Upper lobe of left lung (tissue), 6 donors: Measurements from ENCODE around the gene ARHGDIA. TPM values are rescaled to one million over a fixed set of nuclear protein-coding genes. Genes with fewer than 3 reads are reported as not detected.
A peak's percentile ranks its signal among the peaks of the same experiment; 100 is the strongest.

ENCODE experiments used
- ATAC-seq, 2 donors: fragments of 200-7000 bp; cut with Tn5 transposase; one replicate each; pipeline ENCODE4 v1.9.1; 2022; ENCODE audit warnings: mild to moderate bottlenecking in 2 of 2, moderate library complexity in 2 of 2; ENCODE audit not compliant: low FRiP score in 2 of 2
- DNase-seq, 2 donors: peaks; one replicate each; pipeline ENCODE4 v3.0.0-alpha.2; 2019 to 2020
- H3K27ac ChIP-seq, 4 donors: fragments of 200-600 bp; sonication (generic); one replicate each; pipeline ENCODE4 v1.5.1; 2016 to 2019
- H3K27me3 ChIP-seq, 4 donors: fragments of 200-600 bp; sonication (generic); one replicate each; pipeline ENCODE4 v1.5.1; 2017 to 2019
- H3K36me3 ChIP-seq, 4 donors: fragments of 200-600 bp; sonication (generic); one replicate each; pipeline ENCODE4 v1.5.1; 2016 to 2019
- H3K4me1 ChIP-seq, 4 donors: fragments of 200-600 bp; sonication (generic); one replicate each; pipeline ENCODE4 v1.5.1; 2018 to 2019
- H3K4me3 ChIP-seq, 4 donors: fragments of 200-600 bp; sonication (generic); one replicate each; pipeline ENCODE4 v1.5.1; 2017 to 2019; ENCODE audit warnings: mild to moderate bottlenecking in 2 of 4, moderate library complexity in 1 of 4
- H3K9me3 ChIP-seq, 4 donors: fragments of 200-600 bp; sonication (generic); one replicate each; pipeline ENCODE4 v1.5.1; 2018 to 2019
- EP300 ChIP-seq, 4 donors: sonication (generic); formaldehyde crosslinking; IDR thresholded peaks; one replicate each; pipeline ENCODE4 v1.5.1; 2017; ENCODE audit warnings: antibody characterized with exemption in 4 of 4, control low read depth in 2 of 4
- POLR2A ChIP-seq, 4 donors: fragments of 450-650 bp; IDR thresholded peaks; one replicate each; pipeline ENCODE4 v1.5.1; 2016 to 2017; ENCODE audit warnings: antibody characterized with exemption in 4 of 4, mild to moderate bottlenecking in 2 of 4
- POLR2AphosphoS5 ChIP-seq, 2 donors: sonication (generic); formaldehyde crosslinking; IDR thresholded peaks; one replicate each; pipeline ENCODE4 v1.5.1; 2017; ENCODE audit warnings: antibody characterized with exemption in 2 of 2
- WGBS, 2 donors: methylation state at CpG; one replicate each; pipeline ENCODE4 v1.1.5; 2017 to 2018; 5-methylcytosine and 5-hydroxymethylcytosine counted together
- total RNA-seq, 6 donors: library from RNA; depleted of rRNA in 4 of 6; stranded (reverse); fragments of >200 nt in 4 of 6; gene quantifications; one replicate each; pipeline versions ENCODE4 v1.1.0 to v1.2.1, GENCODE V29; 2016 to 2021
- TF ChIP-seq, protein P1 (sequence below), 6 experiments: fragments of 450-650 bp in 4 of 6; fragments of 200-600 bp in 2 of 6; sonication (generic) in 2 of 6; IDR thresholded peaks; one replicate each; pipeline ENCODE4 v1.5.1; 2016 to 2019; ENCODE audit warnings: antibody characterized with exemption in 6 of 6
- donor health status: DM: no; HTN: no; CAD: no; lungs with moderate emphysema.
- donor health status: DM: no; HTN: yes; CAD: no; lungs with severe emphysema.

Gene ARHGDIA
- total RNA-seq, 6 donors from 2014 or later, result 171 to 522 (median 302) TPM

DNA sequence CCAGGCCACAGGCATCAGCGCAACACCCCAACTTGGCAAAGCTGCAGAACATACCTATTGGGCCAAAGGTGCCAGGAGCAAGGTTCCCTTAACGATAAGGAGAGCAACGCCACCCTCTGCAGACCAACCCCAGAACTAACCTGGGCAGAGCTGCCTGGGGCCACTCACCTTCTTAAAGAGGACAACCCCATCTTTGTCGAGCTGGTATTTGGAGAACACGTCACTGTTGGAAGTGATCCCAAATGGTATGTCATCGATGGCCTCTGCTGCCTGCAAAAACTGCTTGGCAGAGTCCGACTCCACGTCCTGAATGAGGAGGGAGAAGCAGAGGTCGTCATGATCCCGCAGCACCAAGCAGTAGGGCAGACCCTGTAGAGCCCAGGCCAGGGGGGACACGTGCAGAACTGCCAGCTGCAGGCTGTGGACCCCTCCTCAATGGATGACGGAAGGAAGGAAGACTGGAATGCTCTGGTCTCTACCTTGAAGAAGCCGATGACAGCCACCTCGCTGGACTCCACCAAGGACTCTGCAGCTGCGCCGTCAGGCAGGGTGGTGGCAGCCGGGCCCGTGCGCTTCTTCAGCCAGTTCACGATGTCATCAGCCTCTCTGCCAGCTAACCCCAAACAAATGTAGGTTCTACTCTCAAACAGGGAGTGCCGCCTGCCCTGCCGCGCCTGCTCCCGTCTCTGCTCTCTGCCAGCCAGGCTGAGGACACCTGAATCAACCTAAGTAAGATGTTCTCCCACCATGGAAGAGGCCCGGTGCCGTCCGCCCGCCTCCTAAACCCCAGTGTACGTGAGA lies 16.0 kb downstream of the ARHGDIA start:
- Histone ChIP-seq H3K4me3 (no peak overlapping the region), H3K9me3 (no peaks in the 10 kb centered on the region), H3K27me3 (no peaks in the 10 kb centered on the region), H3K27ac (no peak overlapping the region), H3K36me3 (peaks cover 31 to 90% (median 65%) of the 10 kb centered on the region in 4 donors), H3K4me1 (peaks cover 21 to 34% (median 22%) of the 10 kb centered on the region in 4 donors)
- ATAC-seq (peak in 1 of 2 donors; percentile 3), DNase-seq (peak in 1 of 2 donors; percentile 71)
- 82 to 87% methylated on average over 27 to 29 of the region's 29 CpGs for WGBS, 2 donors
- no peak for TF ChIP-seq POLR2AphosphoS5 (IDR thresholded peaks at IDR 0.05)
- TF ChIP-seq, protein P1, sequence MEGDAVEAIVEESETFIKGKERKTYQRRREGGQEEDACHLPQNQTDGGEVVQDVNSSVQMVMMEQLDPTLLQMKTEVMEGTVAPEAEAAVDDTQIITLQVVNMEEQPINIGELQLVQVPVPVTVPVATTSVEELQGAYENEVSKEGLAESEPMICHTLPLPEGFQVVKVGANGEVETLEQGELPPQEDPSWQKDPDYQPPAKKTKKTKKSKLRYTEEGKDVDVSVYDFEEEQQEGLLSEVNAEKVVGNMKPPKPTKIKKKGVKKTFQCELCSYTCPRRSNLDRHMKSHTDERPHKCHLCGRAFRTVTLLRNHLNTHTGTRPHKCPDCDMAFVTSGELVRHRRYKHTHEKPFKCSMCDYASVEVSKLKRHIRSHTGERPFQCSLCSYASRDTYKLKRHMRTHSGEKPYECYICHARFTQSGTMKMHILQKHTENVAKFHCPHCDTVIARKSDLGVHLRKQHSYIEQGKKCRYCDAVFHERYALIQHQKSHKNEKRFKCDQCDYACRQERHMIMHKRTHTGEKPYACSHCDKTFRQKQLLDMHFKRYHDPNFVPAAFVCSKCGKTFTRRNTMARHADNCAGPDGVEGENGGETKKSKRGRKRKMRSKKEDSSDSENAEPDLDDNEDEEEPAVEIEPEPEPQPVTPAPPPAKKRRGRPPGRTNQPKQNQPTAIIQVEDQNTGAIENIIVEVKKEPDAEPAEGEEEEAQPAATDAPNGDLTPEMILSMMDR (IDR thresholded peaks at IDR 0.05), result no peak
- TF ChIP-seq POLR2A (IDR thresholded peaks at IDR 0.05), result no peak
- no peak for TF ChIP-seq EP300 (IDR thresholded peaks at IDR 0.05)

DNA sequence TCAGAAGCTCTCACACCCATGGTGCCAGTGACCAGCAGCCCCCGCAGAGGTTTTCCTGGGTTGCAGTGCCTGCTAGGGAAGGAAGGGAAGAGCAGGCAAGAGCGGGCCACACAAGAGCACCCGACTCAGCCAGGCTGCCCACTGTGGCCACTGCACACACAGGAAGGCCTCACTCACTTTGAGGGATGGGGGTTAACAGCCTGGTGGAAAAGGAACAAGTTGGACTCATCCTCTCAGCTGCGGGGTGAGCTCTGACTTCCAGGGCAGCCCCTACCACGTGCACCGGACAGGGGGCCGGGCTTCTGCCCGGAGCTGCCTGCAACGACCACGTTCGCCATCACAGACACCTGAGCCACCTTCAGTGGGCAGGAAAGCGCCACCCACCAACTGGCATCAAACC lies 18.9 kb downstream of the ARHGDIA start:
- Histone ChIP-seq H3K4me3 (no peak overlapping the region), H3K9me3 (no peaks in the 10 kb centered on the region), H3K36me3 (peaks cover 41 to 99% (median 74%) of the 10 kb centered on the region in 4 donors), H3K4me1 (peaks cover 0 to 9% (median 1%) of the 10 kb centered on the region in 4 donors), H3K27ac (no peak overlapping the region), H3K27me3 (no peaks in the 10 kb centered on the region)
- no peak for ATAC-seq
- DNase-seq, result peak in 1 of 2 donors; percentile 60
- 87 to 89% methylated on average over 11 to 12 of the region's 12 CpGs for WGBS, 2 donors
- TF ChIP-seq POLR2A (IDR thresholded peaks at IDR 0.05) (no peak), POLR2AphosphoS5 (IDR thresholded peaks at IDR 0.05) (no peak), EP300 (IDR thresholded peaks at IDR 0.05) (no peak)
- TF ChIP-seq, protein P1 (IDR thresholded peaks at IDR 0.05), result no peak

DNA sequence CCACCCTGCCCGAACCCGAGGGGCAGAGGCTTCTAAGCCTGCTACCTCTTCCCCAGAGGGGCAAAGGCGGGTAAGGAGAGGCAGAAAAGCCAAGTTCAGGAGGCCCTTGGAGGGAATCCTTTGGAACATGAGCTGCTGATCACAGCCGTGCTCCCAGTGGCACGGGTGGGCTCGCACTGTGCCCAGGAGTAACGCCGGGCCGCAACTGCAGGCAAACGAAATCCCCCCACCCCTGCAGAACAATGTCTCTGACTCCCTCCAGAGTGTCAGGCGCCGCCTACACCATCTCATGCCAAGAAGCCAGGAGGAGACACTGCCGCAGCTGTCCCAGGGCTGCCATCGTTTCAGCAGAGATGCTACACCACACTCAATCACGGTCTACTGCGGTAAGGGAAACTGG lies 19.7 kb downstream of the ARHGDIA start:
- peaks cover 48 to 99% (median 78%) of the 10 kb centered on the region in 4 donors for H3K36me3 ChIP-seq
- peaks cover 0 to 9% (median 0%) of the 10 kb centered on the region in 4 donors for H3K4me1 ChIP-seq
- ATAC-seq, result no peak
- no peaks in the 10 kb centered on the region for H3K9me3 ChIP-seq
- peak in 1 of 2 donors; percentile 22 for DNase-seq
- H3K27ac ChIP-seq, result no peak overlapping the region
- no peaks in the 10 kb centered on the region for H3K27me3 ChIP-seq
- no peak for TF ChIP-seq POLR2A (IDR thresholded peaks at IDR 0.05)
- TF ChIP-seq POLR2AphosphoS5 (IDR thresholded peaks at IDR 0.05), result no peak
- TF ChIP-seq EP300 (IDR thresholded peaks at IDR 0.05), result no peak
- TF ChIP-seq, protein P1 (IDR thresholded peaks at IDR 0.05), result no peak
- no peak overlapping the region for H3K4me3 ChIP-seq
- WGBS, 2 donors, result 92 to 95% methylated on average over 4 to 16 of the region's 16 CpGs

DNA sequence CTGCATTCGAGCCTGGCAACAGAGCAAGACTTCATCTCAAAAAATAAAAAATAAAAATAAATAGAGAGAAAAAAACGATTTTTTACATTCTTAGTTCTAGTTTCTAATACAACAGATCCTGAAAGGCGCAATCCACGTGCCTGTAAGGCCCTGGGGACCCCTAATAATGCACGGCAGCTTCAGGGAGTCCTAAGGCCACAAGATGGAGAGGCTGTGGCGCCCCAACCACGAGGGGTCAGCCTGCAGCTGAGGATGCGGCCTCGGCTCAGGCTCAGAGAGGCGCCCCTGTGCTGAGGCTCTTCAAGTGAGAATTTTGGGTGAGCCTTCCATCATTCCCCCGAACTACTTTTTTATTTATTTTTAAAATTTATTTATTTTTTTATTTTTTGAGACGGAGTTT lies 21.7 kb downstream of the ARHGDIA start:
- ATAC-seq, result no peak
- no peak overlapping the region for H3K4me3 ChIP-seq
- no peak overlapping the region for H3K27ac ChIP-seq
- WGBS, 2 donors, result 91 to 92% methylated on average over 12 of the region's 12 CpGs
- DNase-seq, result no peak
- no peaks in the 10 kb centered on the region for H3K4me1 ChIP-seq
- no peak for TF ChIP-seq EP300 (IDR thresholded peaks at IDR 0.05)
- TF ChIP-seq POLR2AphosphoS5 (IDR thresholded peaks at IDR 0.05), result no peak
- TF ChIP-seq POLR2A (IDR thresholded peaks at IDR 0.05), result no peak
- TF ChIP-seq, protein P1 (IDR thresholded peaks at IDR 0.05), result no peak
- H3K9me3 ChIP-seq, result no peaks in the 10 kb centered on the region
- no peaks in the 10 kb centered on the region for H3K27me3 ChIP-seq
- peaks cover 59 to 99% (median 86%) of the 10 kb centered on the region in 4 donors for H3K36me3 ChIP-seq
